Left renal cortex interstitium (tissue), 4 donors: ENCODE data around the gene PPFIA4. TPM values are rescaled to one million over a fixed set of nuclear protein-coding genes. Genes with fewer than 3 reads are reported as not detected.

Experiments used
- DNase-seq, 4 donors: peaks; one replicate each; pipeline ENCODE4 v3.0.0-alpha.2; 2013; ENCODE audit warnings: low read depth in 4 of 4, low spot score in 2 of 4, missing footprints in 1 of 4
- polyA plus RNA-seq, 4 donors: library from polyadenylated mRNA; unstranded; fragments of 120-200 nt; gene quantifications; one replicate each; pipeline ENCODE4 v1.2.1, GENCODE V29; 2013; ENCODE audit not compliant: insufficient read length in 4 of 4

Gene PPFIA4
- polyA plus RNA-seq, 4 donors: 4.0 to 12.2 (median 8.5) TPM

DNA sequence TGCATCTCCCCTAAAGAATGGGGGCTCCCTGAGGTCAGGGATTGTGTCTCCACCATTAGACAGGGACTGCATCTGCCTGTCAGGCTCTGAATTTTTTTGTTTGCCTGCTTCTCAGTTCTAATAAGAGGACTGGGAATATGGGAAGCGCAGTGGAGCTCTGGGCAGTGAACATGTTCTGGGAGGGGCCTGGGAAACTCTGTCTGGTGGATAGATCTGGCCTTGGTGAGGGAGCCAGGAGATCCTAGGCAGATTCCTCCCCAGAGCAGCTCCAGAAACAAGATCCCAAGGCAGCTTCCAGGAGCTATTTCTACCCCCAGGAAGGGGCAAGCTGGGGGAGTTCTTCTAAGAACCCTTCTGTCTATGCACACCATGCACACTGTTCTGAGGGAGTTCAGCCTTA lies 72.2 kb downstream of the PPFIA4 start:
- DNase-seq: no peak

DNA sequence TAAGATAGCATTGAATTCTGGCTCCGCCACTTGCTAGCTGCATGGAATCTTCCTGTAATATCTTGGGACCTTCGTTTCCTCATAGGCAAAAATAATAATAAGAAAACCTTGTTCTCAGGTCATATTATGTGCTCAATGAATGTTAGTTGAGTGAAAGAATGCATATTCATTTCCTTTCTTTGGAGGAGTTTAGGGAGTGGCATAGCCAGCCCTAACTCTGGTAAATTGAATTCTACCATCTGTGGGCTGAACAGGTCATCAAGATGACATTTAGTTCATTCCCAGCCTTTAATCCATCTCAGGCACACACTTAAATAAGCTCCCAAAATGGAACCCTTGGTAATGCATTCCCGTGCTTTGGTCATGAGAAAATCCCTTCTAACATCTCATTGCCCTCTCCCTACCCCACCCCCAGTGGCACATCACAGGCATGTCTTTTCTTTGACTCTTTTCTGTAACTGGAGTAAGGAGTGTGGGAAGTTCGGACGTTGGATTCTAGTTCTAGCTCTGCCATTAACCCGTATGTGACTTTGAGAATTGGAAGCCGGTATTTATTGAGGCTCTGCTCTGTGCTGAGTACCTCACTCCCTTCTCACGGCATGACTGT lies 72.7 kb downstream of the PPFIA4 start:
- no peak for DNase-seq

DNA sequence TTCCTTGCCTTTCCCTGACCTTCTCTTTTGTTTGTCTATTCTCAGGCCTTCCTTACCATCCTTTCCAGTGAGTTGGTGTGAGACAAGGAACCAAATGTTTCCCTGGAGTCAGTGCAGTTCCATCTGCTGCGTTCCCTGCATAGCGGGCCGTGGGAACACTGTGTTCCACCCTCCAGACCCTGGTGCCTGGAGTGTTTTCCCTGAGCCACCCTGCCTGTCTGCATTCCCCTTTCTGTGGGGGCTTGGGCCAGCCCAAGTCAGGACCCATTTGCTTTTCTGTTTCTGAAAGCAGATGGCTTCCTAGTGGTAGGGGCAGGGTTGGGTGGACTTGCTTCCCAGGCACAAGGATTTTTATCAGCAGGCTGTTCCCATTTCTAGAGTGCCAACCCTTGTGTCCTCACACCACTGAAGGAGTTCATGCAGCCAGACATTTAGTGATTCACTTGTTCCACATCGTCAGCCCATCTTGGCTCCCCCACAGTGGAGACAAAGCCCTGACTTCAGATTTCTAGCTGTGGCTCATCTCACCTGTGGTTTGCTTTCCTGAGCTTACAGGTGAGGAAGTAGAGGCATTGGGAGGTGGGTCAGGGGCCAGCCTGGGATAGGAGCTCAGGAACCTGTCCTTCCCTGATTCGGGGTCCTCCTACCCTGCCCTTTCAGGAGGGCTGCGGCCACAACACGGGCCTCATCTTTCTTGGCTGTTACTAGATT lies 73.7 kb downstream of the PPFIA4 start:
- no peak for DNase-seq

DNA sequence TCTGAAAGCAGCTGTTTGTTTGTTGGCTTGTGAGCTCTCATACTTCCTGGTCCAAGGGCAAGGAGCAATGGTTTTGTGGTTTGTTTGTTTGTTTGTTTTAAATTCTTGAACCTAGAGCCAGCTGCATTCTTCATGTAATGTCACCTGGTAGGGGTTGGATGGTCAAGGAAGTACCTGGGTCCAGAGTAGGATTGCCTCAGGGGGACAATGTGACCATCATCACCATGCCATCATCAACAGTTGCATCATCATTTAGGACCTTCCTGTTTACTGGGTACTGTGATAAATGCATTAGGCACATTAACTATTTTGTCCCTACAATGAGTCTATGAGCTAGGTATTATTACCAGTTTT lies 74.2 kb downstream of the PPFIA4 start:
- DNase-seq: no peak

DNA sequence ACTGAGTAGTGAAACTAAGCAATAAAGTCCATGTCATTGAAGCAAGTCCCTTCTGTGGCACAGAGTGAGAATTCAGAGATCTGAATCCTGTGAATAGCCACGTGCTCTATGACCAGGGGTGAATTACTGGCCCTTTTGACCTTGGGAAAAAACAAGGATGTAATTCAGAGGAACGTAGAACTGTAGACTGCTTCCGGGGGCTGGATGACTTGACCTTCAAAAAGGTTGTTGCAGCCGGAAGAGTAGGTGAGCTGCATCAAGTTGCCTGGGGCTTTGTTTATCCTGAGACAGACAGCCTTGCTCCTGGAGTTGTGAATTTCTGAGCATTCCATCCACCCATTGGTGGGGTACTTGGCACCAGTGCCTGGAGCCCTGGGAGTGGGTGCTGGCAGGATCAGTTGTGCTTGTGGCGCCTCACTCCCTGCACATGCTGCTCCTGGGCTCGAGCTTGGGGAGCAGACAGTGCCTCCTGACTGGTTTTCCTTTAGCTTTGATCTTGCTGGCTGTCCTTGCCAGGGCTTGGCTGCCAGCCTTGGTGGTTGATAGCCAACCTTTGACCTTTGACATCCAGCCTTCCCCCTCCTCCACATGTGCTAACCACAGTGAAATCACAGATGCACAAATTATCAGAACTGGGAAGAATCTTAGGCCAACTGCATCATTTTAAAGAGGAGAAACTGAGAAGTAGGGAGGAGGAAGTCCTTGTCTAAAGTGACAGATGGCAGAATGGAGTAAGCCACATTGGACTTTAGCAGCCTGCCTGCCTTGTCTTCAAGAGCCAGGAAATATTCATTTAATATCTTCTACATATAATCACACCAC lies 75.7 kb downstream of the PPFIA4 start:
- no peak for DNase-seq

DNA sequence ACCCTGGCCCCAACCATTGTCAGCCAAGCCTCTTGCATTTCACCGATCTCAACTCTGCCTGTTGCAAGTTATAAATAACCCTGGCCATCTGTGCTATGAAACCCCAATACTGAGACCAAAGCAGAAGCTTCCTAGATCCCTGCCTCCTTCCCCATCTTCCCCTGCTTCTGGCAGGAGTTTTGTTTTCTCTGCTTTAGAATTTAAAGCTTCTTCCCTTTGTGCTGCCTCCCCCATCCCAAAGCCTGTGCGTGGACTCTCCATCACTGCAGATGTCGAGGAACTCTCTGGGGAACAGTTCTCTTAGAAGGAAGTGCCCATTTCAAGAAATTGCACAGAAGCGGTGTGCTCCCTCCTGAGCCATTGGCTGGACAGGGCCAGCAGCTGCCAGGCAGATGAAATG lies 76.9 kb downstream of the PPFIA4 start:
- no peak for DNase-seq

DNA sequence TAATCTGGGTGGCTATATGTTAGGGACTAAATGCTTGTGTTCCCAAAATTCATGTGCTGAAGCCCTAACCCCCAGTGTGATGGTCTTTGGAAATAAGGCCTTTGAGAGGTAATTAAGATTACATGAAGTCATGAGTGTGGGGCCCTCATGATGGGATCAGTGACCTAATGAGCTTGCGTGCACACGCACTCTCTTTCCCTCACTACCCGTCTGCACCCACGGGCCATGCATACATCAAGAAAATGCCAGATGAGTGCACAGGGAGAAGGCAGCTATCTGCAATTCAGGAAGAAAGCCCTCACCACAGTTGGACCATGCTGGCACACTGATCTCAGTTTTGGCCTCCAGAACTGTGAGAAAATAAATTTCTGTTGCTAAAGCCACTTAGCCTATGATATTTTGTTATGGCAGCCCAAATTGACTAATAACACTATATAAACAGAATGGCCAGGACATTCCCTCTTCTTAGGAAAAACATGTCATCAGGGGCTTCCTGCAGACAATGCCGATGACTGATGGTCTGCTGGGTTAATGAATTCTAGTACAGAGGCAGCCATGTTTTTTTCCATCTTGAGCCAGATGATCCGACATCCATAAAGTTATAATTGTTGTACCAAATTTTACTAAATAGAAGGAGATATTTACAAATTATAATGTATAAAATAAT lies 77.7 kb downstream of the PPFIA4 start:
- DNase-seq: no peak

DNA sequence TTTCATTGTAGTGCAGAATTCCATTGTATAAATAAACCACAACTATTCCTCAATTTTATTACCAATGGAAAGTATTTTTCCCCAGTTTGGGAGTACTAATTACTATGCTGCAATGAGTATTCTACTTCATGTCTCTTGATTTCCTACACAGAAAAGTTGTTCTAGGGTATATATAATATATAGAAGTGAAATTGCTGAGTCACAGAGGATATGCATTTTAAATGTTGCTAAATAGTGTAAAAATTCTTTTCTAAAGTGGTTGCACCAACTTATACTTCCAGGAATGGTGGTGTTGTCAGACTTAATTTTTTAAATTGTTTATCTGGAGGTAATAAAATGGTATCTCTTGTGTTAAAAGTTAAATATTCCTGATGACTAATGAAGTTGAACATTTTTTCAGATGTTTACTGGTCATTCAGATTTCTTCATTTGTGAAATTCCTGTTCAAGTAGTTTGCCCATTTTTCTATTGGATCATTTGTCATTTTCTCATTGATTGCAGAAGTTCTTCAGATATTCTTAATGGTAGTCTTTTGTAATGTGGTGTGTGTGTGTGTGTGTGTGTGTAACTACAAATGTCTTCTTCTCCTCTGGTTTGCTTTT lies 78.6 kb downstream of the PPFIA4 start:
- DNase-seq: no peak

DNA sequence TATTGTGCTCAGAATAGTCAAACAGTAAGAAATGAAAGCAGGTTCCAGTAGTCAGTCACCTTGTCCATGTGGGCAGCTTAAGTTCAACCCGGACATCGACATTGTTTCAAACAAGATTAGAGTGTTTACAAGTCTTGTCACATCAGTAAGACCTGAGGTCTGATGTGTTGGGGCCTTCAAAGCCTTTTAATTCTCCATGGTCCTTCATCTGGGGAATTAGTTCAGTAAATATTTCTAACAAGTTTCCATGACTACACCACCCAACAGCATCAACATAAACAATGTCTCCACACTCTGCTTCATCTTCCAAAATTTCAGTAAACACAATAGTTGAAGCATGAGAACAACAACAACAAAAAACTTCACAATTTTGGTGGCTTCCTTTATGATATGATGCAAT lies 86.2 kb downstream of the PPFIA4 start:
- DNase-seq: no peak

DNA sequence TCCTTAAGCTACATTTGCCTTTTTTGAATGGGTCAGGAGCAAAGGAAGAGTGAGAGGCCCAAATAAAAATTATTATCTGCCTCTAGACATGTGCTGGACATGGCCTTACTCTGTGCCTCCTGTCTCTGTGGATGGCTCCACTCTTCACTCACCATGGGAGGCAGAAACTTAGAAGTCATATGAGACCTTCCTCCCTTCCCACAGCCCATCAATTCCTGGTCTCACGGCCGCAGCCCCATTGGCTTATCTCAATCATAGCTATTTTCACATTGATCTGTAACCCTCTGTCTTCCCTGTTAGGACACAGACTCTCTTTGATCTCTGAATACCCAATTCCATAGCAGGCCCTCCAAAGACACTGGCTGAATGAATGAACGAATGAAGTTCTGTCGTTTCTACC lies 87.0 kb downstream of the PPFIA4 start:
- DNase-seq: no peak

DNA sequence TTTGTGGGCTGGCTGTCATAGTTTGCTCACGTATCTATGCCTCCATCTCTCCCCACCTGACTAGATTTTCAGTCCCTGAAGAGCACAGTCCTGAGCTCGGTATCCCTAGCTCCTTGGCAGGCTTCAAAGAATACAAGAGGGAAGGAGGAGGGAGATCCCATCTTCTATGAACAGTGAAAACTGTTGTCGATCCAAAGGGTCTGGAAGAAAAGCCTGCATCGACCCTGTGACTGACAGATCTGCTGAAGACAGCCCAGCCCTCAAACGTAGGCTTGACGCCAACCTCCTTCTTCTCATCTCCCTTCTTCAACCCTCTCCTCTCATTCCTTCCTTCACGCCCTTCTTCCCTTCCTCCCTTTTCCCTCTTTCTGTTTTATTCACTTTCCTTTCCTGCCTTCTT lies 87.9 kb downstream of the PPFIA4 start:
- DNase-seq: no peak

DNA sequence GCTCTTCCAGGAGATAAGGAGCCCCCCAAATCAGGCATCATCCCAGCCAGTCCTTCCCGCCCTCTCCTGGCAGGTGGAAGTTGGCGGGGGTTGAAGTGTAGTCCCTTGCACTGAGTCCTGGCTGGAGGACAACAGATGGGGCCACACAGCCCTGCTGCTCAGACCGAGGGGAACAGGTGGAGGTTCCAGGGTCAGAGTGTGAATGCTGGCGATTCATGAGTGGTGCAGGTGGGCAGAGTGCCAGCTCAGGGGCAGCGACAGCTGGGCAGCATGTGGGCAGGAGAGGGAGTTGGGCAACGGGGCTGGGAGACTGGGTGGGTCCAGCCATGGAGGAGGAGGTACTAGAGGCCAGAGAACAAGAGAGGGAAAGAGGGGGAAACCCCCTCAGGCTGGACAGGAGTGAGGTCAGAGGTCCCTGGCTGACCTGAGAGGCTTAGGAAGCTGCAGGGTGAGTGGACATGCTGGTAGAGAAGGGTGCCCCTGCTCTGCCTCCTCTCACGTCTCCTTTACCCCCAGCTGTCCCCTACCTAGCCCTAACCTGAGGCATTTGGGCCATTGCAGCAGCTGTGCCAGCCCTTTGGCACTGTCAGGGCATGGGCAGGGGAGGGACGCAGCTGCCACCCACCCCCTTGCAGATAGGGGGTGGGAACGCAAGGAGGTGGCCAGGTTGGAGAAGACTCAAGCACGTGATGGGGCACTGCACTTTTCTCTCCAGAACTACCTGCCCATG lies 90.0 kb downstream of the PPFIA4 start:
- no peak for DNase-seq

DNA sequence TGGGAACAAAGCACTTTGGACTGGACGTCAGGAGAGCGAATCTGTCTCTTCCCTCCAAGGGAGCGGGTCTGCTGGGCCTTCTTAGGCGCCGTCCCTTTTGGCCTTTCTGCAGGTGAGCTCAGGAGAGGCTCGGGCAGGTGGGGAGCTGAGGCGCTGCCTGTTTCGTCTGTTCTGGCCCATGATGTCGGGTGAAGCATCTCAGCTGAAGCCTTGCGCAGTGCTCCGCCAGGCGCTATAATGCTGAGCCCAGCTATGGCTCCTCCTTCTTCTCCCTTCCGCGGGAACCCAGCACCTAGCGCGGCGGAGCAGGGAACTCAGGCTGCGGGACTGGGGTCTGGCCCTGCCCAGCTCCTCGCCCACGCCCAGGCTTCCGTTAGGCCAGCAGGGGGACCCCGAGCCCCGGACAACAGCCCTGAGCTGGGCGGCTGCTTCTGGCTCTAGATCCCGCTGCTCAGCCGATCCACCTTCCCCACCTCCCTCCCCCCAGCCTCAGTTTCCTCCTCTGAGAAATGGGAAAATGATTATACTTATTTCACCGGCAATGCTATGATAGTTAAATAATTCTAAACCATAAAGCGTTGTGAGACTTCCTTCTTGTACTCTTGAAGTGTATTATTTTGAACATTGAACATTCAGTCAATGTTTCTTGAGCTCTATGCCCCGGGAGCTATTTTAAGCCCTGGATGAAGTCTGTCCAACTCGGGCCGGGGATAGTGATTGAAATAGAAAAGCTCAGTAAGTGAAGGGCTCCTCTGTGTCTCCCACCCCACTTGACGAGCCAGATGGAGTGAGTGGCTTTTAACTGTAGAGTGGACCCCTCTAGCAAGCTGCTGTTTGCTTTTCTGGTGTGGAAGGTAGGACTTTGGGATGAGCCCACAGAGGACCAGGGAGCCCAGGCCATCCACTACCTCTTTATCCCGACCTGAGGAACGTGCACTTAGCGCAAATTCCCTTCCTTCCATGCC lies 91.6 kb downstream of the PPFIA4 start:
- peak in 2 of 4 donors; percentile 47 to 69 for DNase-seq

DNA sequence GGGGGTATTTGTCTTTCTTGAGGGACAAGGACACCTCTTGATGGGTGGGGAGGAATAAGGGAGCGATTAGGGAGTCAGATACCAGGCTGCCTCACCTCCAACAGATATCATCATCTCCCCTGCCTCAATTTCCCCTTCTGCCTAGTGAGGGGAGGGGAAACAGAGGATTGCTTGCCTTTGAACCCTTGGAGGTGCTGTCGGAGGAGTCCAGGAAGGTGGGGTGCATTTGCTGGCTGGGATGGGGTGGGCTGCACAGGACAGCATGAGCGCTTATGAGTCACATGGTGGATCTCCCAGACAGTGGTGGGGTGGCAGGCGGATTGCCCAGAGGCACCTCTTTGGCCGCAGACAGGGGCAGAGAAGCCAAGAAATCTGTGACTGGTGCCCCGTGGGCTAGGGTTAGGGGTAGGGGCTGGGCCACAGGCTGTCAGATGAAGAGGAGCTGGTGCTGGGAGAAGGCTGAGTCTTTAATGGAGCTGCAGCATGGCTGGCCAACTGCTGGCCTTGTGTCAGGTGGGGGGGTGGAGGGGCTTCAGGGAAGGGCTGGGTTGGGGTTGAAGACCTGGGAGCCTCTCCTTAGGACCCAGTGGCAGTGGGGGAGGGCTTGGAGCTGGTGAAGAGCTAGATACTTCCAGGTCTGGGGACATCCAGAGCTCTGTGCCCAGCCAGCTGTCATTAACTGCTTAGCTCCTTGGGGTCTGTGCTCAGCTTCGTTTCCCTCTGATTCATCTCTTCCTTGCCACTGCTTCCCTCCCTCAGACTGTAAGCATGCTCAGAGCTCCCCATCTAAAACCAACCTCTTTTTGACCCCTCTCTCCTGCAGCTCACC lies 94.2 kb downstream of the PPFIA4 start:
- no peak for DNase-seq

DNA sequence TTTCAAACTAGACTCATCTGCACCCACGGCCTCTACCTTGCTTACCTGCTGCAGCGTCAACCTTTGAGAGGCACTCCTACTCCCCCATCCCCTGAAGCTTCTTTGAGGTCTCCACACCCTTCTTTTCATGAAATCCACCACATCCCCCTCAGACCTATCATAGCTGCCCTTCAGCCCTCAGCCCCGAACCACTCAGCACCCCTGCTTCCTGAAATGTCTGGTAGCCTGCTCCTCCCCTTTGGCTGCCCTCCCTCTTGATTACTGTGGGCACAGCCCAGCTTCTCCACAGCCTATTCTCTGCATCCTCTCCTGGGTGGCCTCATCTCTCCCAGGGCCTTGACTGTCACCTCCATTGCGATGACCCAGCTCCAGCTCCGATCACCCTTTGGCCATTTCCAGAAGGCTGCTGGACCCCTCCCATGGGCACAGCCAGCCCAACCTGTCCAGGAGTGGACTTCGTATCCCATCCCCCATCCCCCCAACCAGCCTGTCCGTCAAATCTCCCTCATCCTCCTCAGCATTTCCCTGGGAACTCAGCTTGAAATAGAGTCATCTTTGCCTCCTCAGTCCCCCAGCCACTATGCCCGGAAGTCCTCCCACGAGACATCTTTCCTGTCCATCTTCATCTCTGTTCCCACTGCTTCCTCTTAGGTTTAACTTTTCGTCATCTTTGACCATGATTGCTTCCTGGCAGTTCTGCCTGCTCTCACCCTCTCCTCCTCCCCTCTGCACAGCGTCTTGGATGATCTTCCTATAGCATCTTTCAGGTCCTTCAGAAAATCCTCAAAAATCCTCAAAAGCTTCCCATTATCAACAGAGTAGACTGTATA lies 95.1 kb downstream of the PPFIA4 start:
- no peak for DNase-seq

DNA sequence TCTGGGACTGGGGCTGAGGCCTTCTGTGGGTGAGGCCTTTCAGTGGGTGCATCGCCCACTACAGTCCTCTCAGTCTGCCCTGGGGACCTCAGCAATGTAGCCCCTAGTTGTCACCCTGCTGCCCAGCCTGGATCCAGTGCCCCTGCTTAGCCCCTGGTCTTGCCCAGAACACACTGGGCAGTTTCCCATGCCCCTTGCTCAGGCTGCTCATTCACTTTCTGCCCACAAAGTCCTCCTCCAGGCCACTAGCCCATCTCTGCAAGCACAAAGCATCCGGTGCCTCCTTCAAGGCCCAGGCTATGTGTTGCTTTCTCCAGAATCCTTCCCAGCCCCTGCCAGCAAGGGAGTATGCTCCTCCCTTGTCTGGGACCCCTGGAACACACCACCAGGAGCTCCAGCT lies 95.9 kb downstream of the PPFIA4 start:
- DNase-seq: no peak

DNA sequence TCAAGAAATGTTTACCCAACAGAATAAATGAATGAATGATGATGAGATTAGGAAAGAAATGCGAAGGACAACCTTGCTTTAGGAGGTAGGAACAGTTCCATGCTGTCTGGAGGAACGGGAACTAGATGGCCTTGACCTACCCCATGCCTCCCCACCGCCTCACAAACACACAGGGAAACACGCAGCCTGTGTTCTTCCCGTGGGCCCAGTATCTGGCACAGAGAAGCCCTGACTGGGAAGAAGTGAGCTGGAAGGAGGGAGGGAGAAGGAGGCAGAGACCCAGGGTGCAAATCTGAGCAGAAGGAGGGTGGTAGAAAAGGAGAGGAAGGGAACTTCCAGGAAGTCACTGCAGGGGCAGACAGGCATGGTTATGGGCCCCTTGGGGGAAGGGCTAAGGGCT lies 97.7 kb downstream of the PPFIA4 start:
- DNase-seq: no peak
